ENCODE results near the gene TMEM94.

Gene TMEM94

DNA sequence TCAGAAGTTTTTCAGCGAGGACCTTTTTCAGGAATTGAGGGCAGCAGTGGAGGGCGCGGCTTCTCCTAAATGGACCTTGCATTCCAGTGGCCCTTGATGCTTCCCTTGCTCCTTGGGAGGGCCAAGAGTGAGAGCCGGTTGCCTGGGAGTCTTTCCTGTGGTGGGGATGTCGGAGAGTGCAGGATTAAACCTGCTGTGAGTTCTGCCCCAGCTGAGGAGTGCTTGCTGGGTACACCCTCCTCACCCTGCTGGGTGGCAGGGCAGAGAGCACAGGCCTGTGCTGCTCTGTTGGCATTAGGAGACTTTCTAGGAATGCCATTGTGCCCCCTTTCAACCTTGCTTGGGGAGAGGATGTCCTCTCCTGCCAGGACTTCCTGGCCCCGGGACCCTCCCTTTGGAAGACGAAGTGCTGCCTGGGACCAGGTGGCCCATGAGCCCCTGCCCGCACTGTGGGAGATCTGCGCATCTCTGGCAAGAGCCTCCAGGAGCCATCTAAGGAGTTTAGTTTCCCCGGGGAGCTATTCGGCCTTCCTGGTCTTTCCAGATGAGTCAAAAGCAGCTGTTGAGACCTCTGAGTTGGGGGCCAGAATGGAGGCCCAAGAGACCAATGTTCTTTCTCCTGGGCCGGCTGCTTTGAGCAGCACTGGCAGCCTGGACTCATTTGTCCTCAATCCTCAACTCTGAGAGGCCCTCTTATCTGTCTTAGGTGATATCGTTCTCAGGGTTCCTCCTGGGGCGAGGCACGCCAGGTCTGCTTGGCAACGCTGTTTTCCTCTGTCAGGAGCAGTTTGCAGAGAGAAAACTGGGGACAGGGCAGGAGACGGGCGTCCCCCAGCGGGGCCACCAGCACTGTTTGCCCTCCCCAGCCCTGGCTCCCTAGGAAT is 74.6 kb downstream of the TMEM94 start:
- DNase-seq: no peak

DNA sequence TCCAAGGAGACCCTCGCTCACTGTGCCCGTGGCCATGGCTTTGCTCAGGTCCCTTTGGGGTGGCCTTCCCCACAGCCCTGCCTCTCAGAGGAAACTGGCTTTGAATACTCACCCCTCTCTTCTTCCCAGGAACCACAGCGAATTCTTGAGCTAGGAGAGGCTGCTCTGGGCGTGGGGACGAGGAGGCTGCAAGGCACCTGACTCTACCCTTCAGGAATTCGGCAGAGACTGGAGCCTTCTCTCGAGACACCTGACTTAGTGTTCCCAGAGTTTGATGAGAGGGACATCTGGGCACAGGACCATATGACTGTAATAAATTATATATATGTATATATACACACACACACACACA is 75.3 kb downstream of the TMEM94 start:
- DNase-seq: no peak

DNA sequence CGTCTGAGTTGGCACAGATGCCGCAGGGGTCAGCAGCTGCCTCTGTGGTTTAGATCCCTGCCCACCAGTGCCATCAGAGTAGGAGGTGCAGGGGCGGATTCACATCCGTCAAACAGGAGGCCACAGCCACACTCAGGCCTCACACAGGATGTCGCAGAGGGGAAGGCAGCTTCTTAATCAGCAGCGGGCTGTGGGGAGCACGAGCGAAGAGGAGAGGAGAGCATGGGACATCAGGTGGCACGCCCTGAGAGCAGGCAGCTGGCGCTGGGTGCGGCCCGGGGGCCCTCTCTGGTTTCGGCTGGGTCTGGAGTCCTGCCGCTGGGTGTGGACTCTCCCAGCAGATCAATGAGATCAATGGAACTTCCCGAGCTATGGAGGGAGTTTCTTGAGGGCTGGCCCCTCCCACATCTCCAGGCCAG is 78.7 kb downstream of the TMEM94 start:
- DNase-seq: no peak

DNA sequence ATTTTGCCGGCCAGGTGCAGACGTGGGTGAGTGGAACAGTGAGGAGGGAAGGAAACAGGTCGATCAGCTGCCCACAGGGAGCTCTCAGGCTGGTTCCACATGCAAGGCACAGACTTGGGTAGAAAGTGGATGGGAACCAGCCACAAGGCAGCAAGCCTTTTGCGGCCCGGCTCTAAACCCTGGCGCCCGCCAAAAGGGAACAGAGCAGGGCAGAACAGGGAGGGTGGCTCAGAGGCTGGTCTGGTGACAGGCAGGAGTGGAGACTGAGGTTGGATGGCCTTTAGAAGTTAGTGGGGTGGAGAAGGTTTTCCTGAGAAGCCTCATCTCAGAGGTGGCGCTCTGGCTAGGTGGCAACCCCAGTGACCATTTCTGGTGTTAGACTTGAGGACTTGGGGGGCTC is 79.4 kb downstream of the TMEM94 start:
- no peak for DNase-seq

- no peak for DNase-seq
Measured at GRCh38 chr17:75536366-75536765, 79.9 kb downstream of the TMEM94 start.

GRCh38 chr17:75539967-75540729 is 83.7 kb downstream of the TMEM94 start:
- DNase-seq: no peak

GRCh38 chr17:75540923-75541503 is 84.6 kb downstream of the TMEM94 start:
- DNase-seq: no peak

DNA sequence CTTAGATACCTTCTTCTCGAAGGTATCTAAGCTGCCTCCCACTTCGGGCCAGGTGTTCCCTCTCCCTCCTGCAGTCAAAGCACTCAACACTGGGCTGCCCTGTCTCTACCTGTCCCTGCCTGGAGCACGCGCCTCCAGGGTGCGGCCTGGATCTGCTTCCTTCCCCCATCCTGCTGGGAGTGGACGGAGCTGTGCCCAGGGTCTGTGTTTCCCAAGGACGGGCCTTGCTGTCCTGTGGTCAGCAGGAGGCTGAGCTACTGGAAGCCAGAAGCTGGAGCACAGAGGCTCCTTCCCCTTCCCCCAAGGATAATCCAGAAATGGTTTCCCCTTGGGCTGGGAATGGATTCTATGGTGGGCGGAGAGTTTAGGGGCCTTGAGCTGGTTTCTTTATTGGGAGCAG is 85.8 kb downstream of the TMEM94 start:
- DNase-seq: no peak

DNA sequence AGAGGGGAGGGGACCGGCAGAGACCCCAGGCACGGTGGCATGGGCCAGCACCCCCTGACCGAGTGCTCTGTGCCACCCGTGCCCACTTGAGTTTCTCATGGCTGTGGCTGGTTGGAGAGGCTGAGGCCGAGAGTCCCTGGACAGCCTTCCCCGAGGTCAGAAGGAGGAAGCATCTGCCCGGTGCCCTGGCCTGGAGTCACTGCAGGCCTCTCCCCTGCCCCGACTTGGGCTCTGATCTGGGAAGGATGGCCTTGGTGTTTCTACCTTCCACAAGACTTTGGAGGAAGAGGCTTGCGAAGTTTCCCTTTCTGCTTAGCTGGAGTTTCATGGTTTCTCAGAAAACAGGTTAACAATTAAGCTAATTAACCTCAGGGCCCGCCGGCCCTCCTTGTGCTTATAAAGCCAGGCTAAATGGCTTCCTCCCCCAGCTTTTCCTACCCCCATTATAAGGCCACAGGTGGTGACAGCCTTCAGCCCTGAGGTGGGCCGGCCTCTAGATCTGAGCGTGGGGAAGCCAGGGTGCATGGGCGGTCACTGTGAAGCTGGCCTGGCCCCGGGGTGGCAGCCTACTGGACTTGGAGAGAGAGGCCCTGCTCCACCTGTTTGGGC is 86.4 kb downstream of the TMEM94 start:
- DNase-seq: no peak

- DNase-seq: no peak
Measured at GRCh38 chr17:75544250-75544649, 87.8 kb downstream of the TMEM94 start.

DNA sequence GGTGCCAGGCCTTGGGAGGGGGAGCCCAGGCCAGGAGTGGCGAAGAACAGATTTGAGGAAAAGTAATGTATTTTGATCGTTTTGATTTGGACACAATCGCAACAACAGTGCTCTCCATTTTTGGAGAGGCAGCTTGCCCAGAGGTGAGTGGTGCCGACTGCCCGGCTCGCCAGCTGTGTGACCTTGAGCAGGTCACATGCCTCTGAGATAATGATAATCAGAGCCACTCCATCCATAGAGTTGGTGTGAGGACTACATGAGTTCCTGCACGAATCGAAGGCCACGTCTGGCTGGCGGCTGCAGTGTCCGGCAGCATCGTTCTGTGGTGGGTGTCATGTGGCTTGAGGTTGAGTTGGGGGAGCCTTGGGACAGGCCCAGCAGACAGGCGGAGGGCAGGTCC is 89.7 kb downstream of the TMEM94 start:
- no peak for DNase-seq

DNA sequence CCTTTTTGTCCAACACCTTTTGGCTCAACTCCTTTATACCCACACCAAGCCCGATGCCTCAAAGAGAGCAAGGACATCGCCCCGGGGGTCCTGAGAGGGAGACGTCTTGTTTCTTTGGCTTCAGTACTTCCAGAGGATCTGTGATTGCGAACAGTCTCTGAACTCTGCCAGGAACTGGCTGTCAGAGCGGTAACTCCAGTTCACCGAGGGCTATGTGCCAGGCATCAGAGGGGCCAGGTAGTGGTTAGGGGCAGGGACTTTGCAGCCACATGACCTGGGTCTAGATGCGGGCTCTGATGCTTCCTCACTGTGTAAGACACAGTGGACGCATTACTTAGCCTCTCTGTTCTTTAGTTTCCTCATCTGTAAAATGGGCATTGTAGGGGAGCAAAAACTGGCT is 90.7 kb downstream of the TMEM94 start:
- no peak for DNase-seq

GRCh38 chr17:75548813-75549212 is 92.4 kb downstream of the TMEM94 start:
- no peak for DNase-seq

Data from GF-D8 (cell line).